ENCODE data around the gene NMBR.

NMBR gene

GRCh38 chr6:142187209-142187608 lies 40.3 kb upstream of the NMBR start:
- no peak for DNase-seq (ENCODE audit: low read depth)
- H3K4me3 ChIP-seq (ENCODE audit: low read depth, low read length) = no peak overlapping the region
- TF ChIP-seq CTCF (IDR thresholded peaks at IDR 0.05; ENCODE audit: low read depth, low read length) (no peak), MAX (IDR thresholded peaks at IDR 0.05; ENCODE audit: low read depth, low read length) (no peak), MYC (IDR thresholded peaks at IDR 0.05; ENCODE audit: low read depth, low read length) (no peak), POLR2A (IDR thresholded peaks at IDR 0.05; ENCODE audit: extremely low read depth, insufficient read length) (no peak)

- no peak for DNase-seq (ENCODE audit: low read depth)
- H3K4me3 ChIP-seq (ENCODE audit: low read depth, low read length) = no peak overlapping the region
- TF ChIP-seq MYC (IDR thresholded peaks at IDR 0.05; ENCODE audit: low read depth, low read length) (no peak), MAX (IDR thresholded peaks at IDR 0.05; ENCODE audit: low read depth, low read length) (no peak), CTCF (IDR thresholded peaks at IDR 0.05; ENCODE audit: low read depth, low read length) (no peak), POLR2A (IDR thresholded peaks at IDR 0.05; ENCODE audit: extremely low read depth, insufficient read length) (no peak)
These were observed 38.7 kb upstream of the NMBR start for GRCh38 chr6:142185641-142186040.

GRCh38 chr6:142184307-142184706 lies 37.4 kb upstream of the NMBR start:
- no peak for TF ChIP-seq CTCF (IDR thresholded peaks at IDR 0.05; ENCODE audit: low read depth, low read length)
- TF ChIP-seq MYC (IDR thresholded peaks at IDR 0.05; ENCODE audit: low read depth, low read length) = no peak
- TF ChIP-seq MAX (IDR thresholded peaks at IDR 0.05; ENCODE audit: low read depth, low read length) = no peak
- TF ChIP-seq POLR2A (IDR thresholded peaks at IDR 0.05; ENCODE audit: extremely low read depth, insufficient read length) = no peak
- no peak for DNase-seq (ENCODE audit: low read depth)
- H3K4me3 ChIP-seq (ENCODE audit: low read depth, low read length) = no peak overlapping the region

- DNase-seq (ENCODE audit: low read depth) = no peak
- TF ChIP-seq POLR2A (IDR thresholded peaks at IDR 0.05; ENCODE audit: extremely low read depth, insufficient read length) (no peak), CTCF (IDR thresholded peaks at IDR 0.05; ENCODE audit: low read depth, low read length) (no peak), MYC (IDR thresholded peaks at IDR 0.05; ENCODE audit: low read depth, low read length) (no peak), MAX (IDR thresholded peaks at IDR 0.05; ENCODE audit: low read depth, low read length) (no peak)
- H3K4me3 ChIP-seq (ENCODE audit: low read depth, low read length) = no peak overlapping the region
These were observed 36.4 kb upstream of the NMBR start for GRCh38 chr6:142183351-142183750.

GRCh38 chr6:142182004-142182403 lies 35.1 kb upstream of the NMBR start:
- no peak overlapping the region for H3K4me3 ChIP-seq (ENCODE audit: low read depth, low read length)
- TF ChIP-seq MAX (IDR thresholded peaks at IDR 0.05; ENCODE audit: low read depth, low read length) = no peak
- TF ChIP-seq MYC (IDR thresholded peaks at IDR 0.05; ENCODE audit: low read depth, low read length) = no peak
- no peak for TF ChIP-seq CTCF (IDR thresholded peaks at IDR 0.05; ENCODE audit: low read depth, low read length)
- TF ChIP-seq POLR2A (IDR thresholded peaks at IDR 0.05; ENCODE audit: extremely low read depth, insufficient read length) = no peak
- no peak for DNase-seq (ENCODE audit: low read depth)

- no peak for TF ChIP-seq MYC (IDR thresholded peaks at IDR 0.05; ENCODE audit: low read depth, low read length)
- TF ChIP-seq MAX (IDR thresholded peaks at IDR 0.05; ENCODE audit: low read depth, low read length) = no peak
- TF ChIP-seq POLR2A (IDR thresholded peaks at IDR 0.05; ENCODE audit: extremely low read depth, insufficient read length) = no peak
- no peak for TF ChIP-seq CTCF (IDR thresholded peaks at IDR 0.05; ENCODE audit: low read depth, low read length)
- no peak for DNase-seq (ENCODE audit: low read depth)
These were observed 31.2 kb upstream of the NMBR start for GRCh38 chr6:142178129-142178528.

More at GRCh38 chr6:142178129-142178528, 31.2 kb upstream of the NMBR start:
- H3K4me3 ChIP-seq (ENCODE audit: low read depth, low read length) = no peak overlapping the region

Measured in NB4 (cell line).